NB4 (cell line): Measurements from ENCODE around the gene GAL3ST2.

ENCODE experiments used
- TF ChIP-seq, protein P1 (sequence below): IDR thresholded peaks from 2 replicates; pipeline ENCODE4 v1.6.1; 2011; ENCODE audit warnings: low read depth, low read length
- TF ChIP-seq, protein P2 (sequence below): IDR thresholded peaks from one replicate; pipeline ENCODE4 v1.5.1; 2012; ENCODE audit warnings: low read depth, low read length

DNA sequence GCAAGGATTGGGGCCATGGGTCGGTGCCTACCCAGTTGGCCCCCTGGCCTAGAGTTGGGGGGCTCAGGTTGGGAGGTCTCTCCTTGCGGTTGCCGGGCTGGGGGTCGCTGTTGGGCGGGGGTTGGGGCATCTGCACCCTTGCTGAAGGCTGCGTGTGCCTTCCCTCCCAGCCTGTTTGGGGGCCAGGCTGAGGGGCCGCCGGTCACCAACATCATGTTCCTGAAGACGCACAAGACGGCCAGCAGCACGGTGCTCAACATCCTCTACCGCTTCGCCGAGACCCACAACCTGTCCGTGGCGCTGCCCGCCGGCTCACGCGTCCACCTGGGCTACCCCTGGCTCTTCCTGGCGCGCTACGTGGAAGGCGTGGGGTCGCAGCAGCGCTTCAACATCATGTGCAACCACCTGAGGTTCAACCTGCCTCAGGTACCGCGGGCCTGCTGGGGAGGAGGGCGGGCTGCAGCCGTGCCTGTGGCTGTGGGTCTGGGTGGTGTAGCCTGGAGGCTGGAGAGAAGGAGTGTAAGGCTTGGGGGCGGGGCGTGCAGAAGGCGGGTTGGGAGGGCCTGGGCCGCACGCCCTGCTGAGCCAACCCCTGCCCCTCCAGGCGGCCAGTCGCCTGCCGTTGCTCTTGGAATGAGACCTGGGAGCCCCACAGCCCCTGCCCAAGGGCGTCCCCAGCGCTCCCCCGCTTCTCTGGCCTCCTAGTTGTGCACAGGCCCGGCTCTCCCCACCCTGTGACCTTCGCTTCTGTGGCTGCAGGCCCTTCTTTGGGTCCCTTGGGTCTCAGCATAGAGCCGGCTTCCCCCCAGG lies 25.2 kb downstream of the GAL3ST2 start:
- TF ChIP-seq, protein P1, sequence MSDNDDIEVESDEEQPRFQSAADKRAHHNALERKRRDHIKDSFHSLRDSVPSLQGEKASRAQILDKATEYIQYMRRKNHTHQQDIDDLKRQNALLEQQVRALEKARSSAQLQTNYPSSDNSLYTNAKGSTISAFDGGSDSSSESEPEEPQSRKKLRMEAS, result no peak
- TF ChIP-seq, protein P2, sequence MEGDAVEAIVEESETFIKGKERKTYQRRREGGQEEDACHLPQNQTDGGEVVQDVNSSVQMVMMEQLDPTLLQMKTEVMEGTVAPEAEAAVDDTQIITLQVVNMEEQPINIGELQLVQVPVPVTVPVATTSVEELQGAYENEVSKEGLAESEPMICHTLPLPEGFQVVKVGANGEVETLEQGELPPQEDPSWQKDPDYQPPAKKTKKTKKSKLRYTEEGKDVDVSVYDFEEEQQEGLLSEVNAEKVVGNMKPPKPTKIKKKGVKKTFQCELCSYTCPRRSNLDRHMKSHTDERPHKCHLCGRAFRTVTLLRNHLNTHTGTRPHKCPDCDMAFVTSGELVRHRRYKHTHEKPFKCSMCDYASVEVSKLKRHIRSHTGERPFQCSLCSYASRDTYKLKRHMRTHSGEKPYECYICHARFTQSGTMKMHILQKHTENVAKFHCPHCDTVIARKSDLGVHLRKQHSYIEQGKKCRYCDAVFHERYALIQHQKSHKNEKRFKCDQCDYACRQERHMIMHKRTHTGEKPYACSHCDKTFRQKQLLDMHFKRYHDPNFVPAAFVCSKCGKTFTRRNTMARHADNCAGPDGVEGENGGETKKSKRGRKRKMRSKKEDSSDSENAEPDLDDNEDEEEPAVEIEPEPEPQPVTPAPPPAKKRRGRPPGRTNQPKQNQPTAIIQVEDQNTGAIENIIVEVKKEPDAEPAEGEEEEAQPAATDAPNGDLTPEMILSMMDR, result no peak
